ENCODE measurements around the gene SRGAP1.

GRCh38 chr12:63940310-63941005 is 96.0 kb downstream of the SRGAP1 start:
- TF ChIP-seq, protein P1, sequence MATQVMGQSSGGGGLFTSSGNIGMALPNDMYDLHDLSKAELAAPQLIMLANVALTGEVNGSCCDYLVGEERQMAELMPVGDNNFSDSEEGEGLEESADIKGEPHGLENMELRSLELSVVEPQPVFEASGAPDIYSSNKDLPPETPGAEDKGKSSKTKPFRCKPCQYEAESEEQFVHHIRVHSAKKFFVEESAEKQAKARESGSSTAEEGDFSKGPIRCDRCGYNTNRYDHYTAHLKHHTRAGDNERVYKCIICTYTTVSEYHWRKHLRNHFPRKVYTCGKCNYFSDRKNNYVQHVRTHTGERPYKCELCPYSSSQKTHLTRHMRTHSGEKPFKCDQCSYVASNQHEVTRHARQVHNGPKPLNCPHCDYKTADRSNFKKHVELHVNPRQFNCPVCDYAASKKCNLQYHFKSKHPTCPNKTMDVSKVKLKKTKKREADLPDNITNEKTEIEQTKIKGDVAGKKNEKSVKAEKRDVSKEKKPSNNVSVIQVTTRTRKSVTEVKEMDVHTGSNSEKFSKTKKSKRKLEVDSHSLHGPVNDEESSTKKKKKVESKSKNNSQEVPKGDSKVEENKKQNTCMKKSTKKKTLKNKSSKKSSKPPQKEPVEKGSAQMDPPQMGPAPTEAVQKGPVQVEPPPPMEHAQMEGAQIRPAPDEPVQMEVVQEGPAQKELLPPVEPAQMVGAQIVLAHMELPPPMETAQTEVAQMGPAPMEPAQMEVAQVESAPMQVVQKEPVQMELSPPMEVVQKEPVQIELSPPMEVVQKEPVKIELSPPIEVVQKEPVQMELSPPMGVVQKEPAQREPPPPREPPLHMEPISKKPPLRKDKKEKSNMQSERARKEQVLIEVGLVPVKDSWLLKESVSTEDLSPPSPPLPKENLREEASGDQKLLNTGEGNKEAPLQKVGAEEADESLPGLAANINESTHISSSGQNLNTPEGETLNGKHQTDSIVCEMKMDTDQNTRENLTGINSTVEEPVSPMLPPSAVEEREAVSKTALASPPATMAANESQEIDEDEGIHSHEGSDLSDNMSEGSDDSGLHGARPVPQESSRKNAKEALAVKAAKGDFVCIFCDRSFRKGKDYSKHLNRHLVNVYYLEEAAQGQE (IDR thresholded peaks at IDR 0.05; ENCODE audit: insufficient read depth in 1 of 2, low read depth in 2 of 2, low read length in 2 of 2), result no peak
- TF ChIP-seq FOXP2 (optimal IDR thresholded peaks at IDR 0.05; ENCODE audit: borderline replicate concordance, extremely low read depth, extremely low read length, insufficient read depth) (no peak), POLR2AphosphoS5 (IDR thresholded peaks at IDR 0.05; ENCODE audit: low read depth, low read length) (no peak), SIN3A (IDR thresholded peaks at IDR 0.05; ENCODE audit: borderline replicate concordance, insufficient read depth, low read length) (no peak), TAF1 (IDR thresholded peaks at IDR 0.05; ENCODE audit: borderline replicate concordance, insufficient read depth, low read length) (no peak)

Measured in PFSK-1 (cell line).